Right atrium auricular region (tissue), 2 donors: ENCODE measurements around the gene KRTAP10-7. TPM values are rescaled to one million over a fixed set of nuclear protein-coding genes. Genes with fewer than 3 reads are reported as not detected.
"Not testable (repeated sequence)": the region's sequence is repeated elsewhere in the genome, so short reads cannot be mapped to it uniquely, and the experiment has no call there.

Experiments
- DNase-seq: peaks from one replicate; pipeline ENCODE4 v3.0.0-alpha.2; 2019; ENCODE audit warnings: low spot score
- H3K27ac ChIP-seq, 2 donors: fragments of 200-600 bp; sonication (generic); 1 replicate in 1 of 2; 2 replicates in 1 of 2; pipeline ENCODE4 v1.5.1; 2016 to 2019
- H3K27me3 ChIP-seq, 2 donors: fragments of 200-600 bp; sonication (generic); one replicate each; pipeline versions ENCODE4 v1.5.1 to v1.6.0; 2017 to 2019
- H3K36me3 ChIP-seq: fragments of 200-600 bp; sonication (generic); one replicate; pipeline ENCODE4 v1.5.1; 2016
- H3K4me1 ChIP-seq, 2 donors: fragments of 200-600 bp; sonication (generic); one replicate each; pipeline versions ENCODE4 v1.5.1 to v1.6.0; 2017 to 2019
- H3K4me3 ChIP-seq, 2 donors: fragments of 200-600 bp; sonication (generic); 1 replicate in 1 of 2; 2 replicates in 1 of 2; pipeline ENCODE4 v1.5.1; 2017 to 2019; ENCODE audit warnings: mild to moderate bottlenecking in 1 of 2, moderate library complexity in 1 of 2
- H3K9me3 ChIP-seq, 2 donors: fragments of 200-600 bp; sonication (generic); one replicate each; pipeline ENCODE4 v1.5.1; 2019
- total RNA-seq, 2 donors: library from RNA; depleted of rRNA; stranded (reverse); fragments of >200 nt; gene quantifications; one replicate each; pipeline ENCODE4 v1.1.0, GENCODE V29; 2016
- TF ChIP-seq, protein P1 (sequence below), 2 donors: fragments of 200-600 bp; sonication (generic); IDR thresholded peaks; one replicate each; pipeline ENCODE4 v1.5.1; 2019; ENCODE audit warnings: antibody characterized with exemption in 2 of 2

The KRTAP10-7 gene
- total RNA-seq, 2 donors from 2014 or later, result not detected

DNA sequence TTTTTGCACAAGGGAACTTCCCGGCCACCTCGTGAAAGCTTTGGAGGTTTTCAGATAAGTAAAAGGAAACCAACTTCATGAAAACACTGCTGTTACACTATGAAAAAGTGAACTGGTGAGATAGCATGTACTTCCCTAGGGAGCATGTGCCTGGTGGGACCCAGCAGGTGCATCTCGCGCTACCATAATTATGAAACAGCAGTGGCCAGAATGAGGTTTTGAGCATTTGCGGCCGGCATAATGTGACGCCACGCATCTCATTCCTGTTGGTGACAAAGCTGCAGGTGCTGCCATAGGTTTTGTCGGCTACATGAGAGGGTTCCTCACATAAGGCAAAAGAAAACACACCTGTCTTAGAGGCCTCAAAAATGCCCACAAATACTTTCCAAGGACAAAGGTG, 43.5 kb upstream of the KRTAP10-7 start:
- no peaks in the 10 kb centered on the region for H3K36me3 ChIP-seq
- no peaks in the 10 kb centered on the region for H3K4me1 ChIP-seq
- H3K27me3 ChIP-seq, result no peaks in the 10 kb centered on the region
- H3K9me3 ChIP-seq, result peaks cover 0 to 5% of the 10 kb centered on the region in 2 donors
- DNase-seq, result no peak
- TF ChIP-seq, protein P1, sequence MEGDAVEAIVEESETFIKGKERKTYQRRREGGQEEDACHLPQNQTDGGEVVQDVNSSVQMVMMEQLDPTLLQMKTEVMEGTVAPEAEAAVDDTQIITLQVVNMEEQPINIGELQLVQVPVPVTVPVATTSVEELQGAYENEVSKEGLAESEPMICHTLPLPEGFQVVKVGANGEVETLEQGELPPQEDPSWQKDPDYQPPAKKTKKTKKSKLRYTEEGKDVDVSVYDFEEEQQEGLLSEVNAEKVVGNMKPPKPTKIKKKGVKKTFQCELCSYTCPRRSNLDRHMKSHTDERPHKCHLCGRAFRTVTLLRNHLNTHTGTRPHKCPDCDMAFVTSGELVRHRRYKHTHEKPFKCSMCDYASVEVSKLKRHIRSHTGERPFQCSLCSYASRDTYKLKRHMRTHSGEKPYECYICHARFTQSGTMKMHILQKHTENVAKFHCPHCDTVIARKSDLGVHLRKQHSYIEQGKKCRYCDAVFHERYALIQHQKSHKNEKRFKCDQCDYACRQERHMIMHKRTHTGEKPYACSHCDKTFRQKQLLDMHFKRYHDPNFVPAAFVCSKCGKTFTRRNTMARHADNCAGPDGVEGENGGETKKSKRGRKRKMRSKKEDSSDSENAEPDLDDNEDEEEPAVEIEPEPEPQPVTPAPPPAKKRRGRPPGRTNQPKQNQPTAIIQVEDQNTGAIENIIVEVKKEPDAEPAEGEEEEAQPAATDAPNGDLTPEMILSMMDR (IDR thresholded peaks at IDR 0.05), result no peak
- no peak overlapping the region for H3K4me3 ChIP-seq
- no peak overlapping the region for H3K27ac ChIP-seq

DNA sequence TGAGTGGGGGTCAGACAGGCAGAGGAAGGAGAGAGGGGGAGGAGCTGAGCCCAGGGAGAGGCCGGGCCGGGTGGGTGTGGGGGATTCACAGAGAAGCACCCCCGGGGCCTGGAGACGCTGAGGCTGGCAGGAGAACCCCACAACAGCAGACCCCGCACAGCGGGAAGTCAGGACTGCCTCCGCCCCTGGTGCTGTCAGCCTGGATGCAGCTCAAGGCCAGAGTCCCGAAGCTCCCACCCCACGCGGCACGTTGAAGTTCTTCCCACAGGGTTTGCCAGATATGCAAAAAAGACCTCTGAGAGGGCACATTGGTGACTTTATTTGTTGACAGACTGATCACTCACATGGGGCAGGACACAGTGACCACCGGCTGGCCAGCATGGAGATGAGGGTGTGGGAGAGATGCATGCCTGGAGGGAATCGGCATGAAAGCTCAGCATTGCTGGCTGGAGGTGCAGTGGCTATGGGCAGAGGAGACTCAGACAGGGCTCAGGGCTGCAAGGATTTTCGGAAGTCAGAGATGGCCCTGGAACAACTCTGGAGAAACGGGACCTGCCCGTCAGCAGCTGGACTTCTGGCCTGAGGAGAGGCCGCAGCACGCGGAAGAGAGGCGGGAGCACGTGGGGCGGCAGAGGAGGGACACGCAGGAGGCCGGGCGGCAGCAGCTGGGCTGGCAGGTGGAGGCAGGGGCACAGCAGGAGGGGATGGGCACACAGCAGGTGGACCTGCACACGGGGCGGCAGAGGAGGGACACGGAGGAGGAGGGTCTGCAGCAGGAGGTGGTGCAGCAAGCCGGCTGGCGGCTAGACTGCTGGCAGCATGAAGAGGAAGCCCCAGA, 42.7 kb upstream of the KRTAP10-7 start:
- peak; percentile 28 for DNase-seq
- Histone ChIP-seq H3K27me3 (no peaks in the 10 kb centered on the region), H3K4me1 (no peaks in the 10 kb centered on the region), H3K36me3 (no peaks in the 10 kb centered on the region), H3K27ac (no peak overlapping the region), H3K4me3 (no peak overlapping the region), H3K9me3 (peaks cover 0 to 5% of the 10 kb centered on the region in 2 donors)
- TF ChIP-seq, protein P1 (IDR thresholded peaks at IDR 0.05), result no peak

DNA sequence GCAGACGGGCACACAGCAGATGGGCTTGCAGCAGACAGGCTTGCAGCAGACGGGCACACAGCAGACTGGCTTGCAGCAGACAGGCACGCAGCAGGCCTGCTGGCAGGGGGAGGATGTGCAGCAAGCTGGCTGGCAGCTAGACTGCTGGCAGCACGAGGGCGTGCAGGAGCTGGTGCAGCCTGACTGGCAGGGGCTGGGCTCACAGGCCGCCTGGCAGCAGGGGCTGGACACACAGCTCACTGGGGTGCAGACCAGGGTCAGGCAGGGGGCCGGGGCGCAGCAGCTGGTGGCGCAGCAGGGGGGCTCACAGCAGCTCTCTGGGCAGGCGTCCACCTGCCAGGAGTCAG, 42.1 kb upstream of the KRTAP10-7 start:
- DNase-seq, result peak; percentile 11
- not testable (repeated sequence) for H3K9me3 ChIP-seq, H3K27ac ChIP-seq, H3K4me1 ChIP-seq, H3K27me3 ChIP-seq, H3K36me3 ChIP-seq, H3K4me3 ChIP-seq

DNA sequence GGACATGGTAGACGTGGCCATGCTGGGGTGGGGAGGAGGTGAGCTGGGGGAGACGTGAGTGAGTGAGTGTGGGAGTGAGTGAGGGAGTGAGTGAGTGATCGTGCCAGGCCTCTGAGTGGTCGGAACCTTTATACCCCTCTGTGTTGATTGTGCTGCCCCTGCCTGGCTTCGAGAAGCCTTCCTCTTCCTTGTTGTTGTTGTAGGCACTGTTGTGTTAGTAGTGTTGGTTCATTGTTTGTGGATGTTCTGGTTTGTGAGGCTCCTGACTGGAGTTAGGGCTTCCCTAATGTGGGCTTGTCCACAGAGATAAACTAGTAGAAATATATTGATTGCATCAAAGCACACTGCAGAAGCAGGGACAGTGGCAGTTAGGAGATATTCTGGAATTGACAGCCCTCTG, 41.7 kb upstream of the KRTAP10-7 start, which contains the start of gene KRTAP10-3:
KRTAP10-3 (minus strand) TSS at position 101 of the 400 bp plus-strand sequence; CDS start at position 21, 80 bp downstream.
- Histone ChIP-seq H3K27me3 (no peaks in the 10 kb centered on the region), H3K27ac (no peak within 1 kb of the TSS), H3K4me1 (no peaks in the 10 kb centered on the region), H3K36me3 (no peaks in the 10 kb centered on the region), H3K9me3 (peaks cover 0 to 5% of the 10 kb centered on the region in 2 donors), H3K4me3 (no peak within 1 kb of the TSS)
- no peak for DNase-seq
- TF ChIP-seq, protein P1 (IDR thresholded peaks at IDR 0.05), result no peak

DNA sequence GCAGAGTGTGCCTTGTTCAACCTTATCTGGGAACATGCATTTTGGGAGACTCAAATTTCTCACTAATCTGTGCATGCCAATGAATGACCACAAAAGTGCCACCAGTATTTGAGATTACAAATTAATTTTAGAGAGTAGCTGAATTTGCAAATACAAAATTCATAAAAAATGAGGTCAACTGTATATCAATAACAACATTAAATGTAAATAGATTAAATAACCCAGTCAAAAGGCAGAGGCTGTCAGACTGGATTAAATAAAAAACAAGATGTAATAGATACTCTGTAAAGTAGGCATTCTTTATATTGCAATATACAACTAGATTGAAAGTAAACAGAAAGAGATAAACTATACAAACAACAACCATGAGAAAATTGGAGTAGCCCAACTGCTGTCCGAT, 36.3 kb upstream of the KRTAP10-7 start:
- H3K27me3 ChIP-seq, result no peaks in the 10 kb centered on the region
- DNase-seq, result no peak
- no peaks in the 10 kb centered on the region for H3K4me1 ChIP-seq
- H3K27ac ChIP-seq, result no peak overlapping the region
- TF ChIP-seq, protein P1 (IDR thresholded peaks at IDR 0.05), result no peak
- H3K4me3 ChIP-seq, result no peak overlapping the region
- peaks cover 0 to 5% of the 10 kb centered on the region in 2 donors for H3K9me3 ChIP-seq
- H3K36me3 ChIP-seq, result no peaks in the 10 kb centered on the region

DNA sequence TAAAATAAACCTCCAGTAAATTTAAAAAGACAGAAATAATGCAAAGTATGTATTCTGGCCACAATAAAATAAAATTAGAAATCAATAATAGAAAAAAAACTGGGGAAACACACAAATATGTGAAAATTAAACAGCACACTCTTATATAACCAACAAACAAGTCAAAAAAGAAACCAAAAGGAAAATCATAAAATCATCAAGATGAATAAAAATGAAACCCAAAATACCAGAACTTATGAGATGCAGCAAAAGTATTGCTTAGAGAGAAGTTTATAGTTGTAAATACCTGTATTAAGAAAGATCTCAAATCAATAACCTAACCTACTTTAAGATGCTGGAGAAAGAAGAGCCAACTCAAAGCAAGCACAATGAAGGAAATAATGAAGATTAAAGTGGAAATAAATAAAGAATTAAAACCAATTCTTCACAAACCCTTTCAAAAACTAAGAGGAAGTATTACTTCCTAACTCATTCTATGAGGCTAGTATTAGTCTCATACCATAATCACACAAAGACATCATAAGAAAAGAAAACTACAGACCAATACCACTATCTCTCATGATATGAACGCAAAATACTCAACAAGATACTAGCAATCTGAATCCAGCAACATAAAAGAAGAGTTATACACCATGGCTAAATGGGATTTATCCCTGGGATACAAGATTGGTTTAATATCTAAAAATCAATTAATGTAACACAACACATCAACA, 35.4 kb upstream of the KRTAP10-7 start:
- TF ChIP-seq, protein P1 (IDR thresholded peaks at IDR 0.05), result no peak
- Histone ChIP-seq H3K27ac (no peak overlapping the region), H3K9me3 (no peaks in the 10 kb centered on the region), H3K27me3 (no peaks in the 10 kb centered on the region), H3K36me3 (no peaks in the 10 kb centered on the region), H3K4me1 (no peaks in the 10 kb centered on the region), H3K4me3 (no peak overlapping the region)
- no peak for DNase-seq
